ENCODE measurements around the gene AGRP. TPM values are rescaled to one million over a fixed set of nuclear protein-coding genes. Genes with fewer than 3 reads are reported as not detected.

Gene AGRP
- total RNA-seq, 1 donor from 2014 or later, result not detected

GRCh38 chr16:67461600-67462278, 21.6 kb downstream of the AGRP start:
- H3K4me3 ChIP-seq (ENCODE audit: low read depth, low read length), result no peak overlapping the region
- no peaks in the 10 kb centered on the region for H3K27me3 ChIP-seq (ENCODE audit: control insufficient read depth, insufficient read depth, low read length)
- H3K36me3 ChIP-seq (ENCODE audit: control insufficient read depth, insufficient read depth, low read length), result no peaks in the 10 kb centered on the region
- no peak for TF ChIP-seq CTCF (IDR thresholded peaks at IDR 0.05; ENCODE audit: insufficient read depth, low read length, poor library complexity, severe bottlenecking)
- no peak for DNase-seq (ENCODE audit: low read depth)

GRCh38 chr16:67460961-67461360, 22.4 kb downstream of the AGRP start:
- H3K36me3 ChIP-seq (ENCODE audit: control insufficient read depth, insufficient read depth, low read length), result no peaks in the 10 kb centered on the region
- H3K4me3 ChIP-seq (ENCODE audit: low read depth, low read length), result no peak overlapping the region
- TF ChIP-seq CTCF (IDR thresholded peaks at IDR 0.05; ENCODE audit: insufficient read depth, low read length, poor library complexity, severe bottlenecking), result no peak
- DNase-seq (ENCODE audit: low read depth), result no peak
- no peaks in the 10 kb centered on the region for H3K27me3 ChIP-seq (ENCODE audit: control insufficient read depth, insufficient read depth, low read length)

- no peak for DNase-seq (ENCODE audit: low read depth)
- no peak overlapping the region for H3K4me3 ChIP-seq (ENCODE audit: low read depth, low read length)
- H3K27me3 ChIP-seq (ENCODE audit: control insufficient read depth, insufficient read depth, low read length), result no peaks in the 10 kb centered on the region
- no peaks in the 10 kb centered on the region for H3K36me3 ChIP-seq (ENCODE audit: control insufficient read depth, insufficient read depth, low read length)
- TF ChIP-seq CTCF (IDR thresholded peaks at IDR 0.05; ENCODE audit: insufficient read depth, low read length, poor library complexity, severe bottlenecking), result no peak
Measured at GRCh38 chr16:67460168-67460567, 23.2 kb downstream of the AGRP start.

- Histone ChIP-seq H3K4me3 (ENCODE audit: low read depth, low read length) (no peak overlapping the region), H3K27me3 (ENCODE audit: control insufficient read depth, insufficient read depth, low read length) (no peaks in the 10 kb centered on the region), H3K36me3 (ENCODE audit: control insufficient read depth, insufficient read depth, low read length) (no peaks in the 10 kb centered on the region)
- no peak for TF ChIP-seq CTCF (IDR thresholded peaks at IDR 0.05; ENCODE audit: insufficient read depth, low read length, poor library complexity, severe bottlenecking)
- DNase-seq (ENCODE audit: low read depth), result no peak
Measured at GRCh38 chr16:67459861-67460150, 23.5 kb downstream of the AGRP start.

GRCh38 chr16:67459066-67459860, 24.1 kb downstream of the AGRP start:
- Histone ChIP-seq H3K27me3 (ENCODE audit: control insufficient read depth, insufficient read depth, low read length) (no peaks in the 10 kb centered on the region), H3K4me3 (ENCODE audit: low read depth, low read length) (no peak overlapping the region), H3K36me3 (ENCODE audit: control insufficient read depth, insufficient read depth, low read length) (no peaks in the 10 kb centered on the region)
- no peak for TF ChIP-seq CTCF (IDR thresholded peaks at IDR 0.05; ENCODE audit: insufficient read depth, low read length, poor library complexity, severe bottlenecking)
- no peak for DNase-seq (ENCODE audit: low read depth)

All from kidney epithelial cell (primary cell).